HepG2 (cell line): ENCODE data around the gene PARP2. TPM values are rescaled to one million over a fixed set of nuclear protein-coding genes. Genes with fewer than 3 reads are reported as not detected.

Experiments used
- CREB1 ChIP-seq, 2 experiments: fragments of 450-650 bp in 1 of 2; IDR thresholded peaks; 2 replicates each; pipeline ENCODE4 v1.6.1; 2016 to 2017; ENCODE audit warnings: control low read depth in 1 of 2, mild to moderate bottlenecking in 1 of 2, missing compliant biosample characterization in 1 of 2, missing genetic modification characterization in 1 of 2
- ESRRA ChIP-seq: sonication (generic); formaldehyde crosslinking; IDR thresholded peaks from 2 replicates; pipeline ENCODE4 v1.5.1; 2020; ENCODE audit warnings: mild to moderate bottlenecking, low read depth, missing genetic modification reagents
- HCFC1 ChIP-seq: fragments of 150-350 bp; IDR thresholded peaks from 2 replicates; pipeline ENCODE4 v1.6.1; 2014; ENCODE audit warnings: low read depth, low read length
- MED13 ChIP-seq: sonication (generic); formaldehyde crosslinking; IDR thresholded peaks from 2 replicates; pipeline ENCODE4 v1.5.0; 2020; ENCODE audit warnings: missing genetic modification reagents
- NCOA1 ChIP-seq: sonication (generic); formaldehyde crosslinking; IDR thresholded peaks from 2 replicates; pipeline ENCODE4 v1.9.0; 2021; ENCODE audit warnings: missing genetic modification reagents
- ZNF260 ChIP-seq: sonication (generic); formaldehyde crosslinking; IDR thresholded peaks from 2 replicates; pipeline ENCODE4 v1.4.0; 2020; ENCODE audit warnings: missing genetic modification reagents, low read depth, mild to moderate bottlenecking, borderline replicate concordance
- ZNF263 ChIP-seq: sonication (generic); formaldehyde crosslinking; IDR thresholded peaks from 2 replicates; pipeline ENCODE4 v1.4.0; 2020; ENCODE audit warnings: missing genetic modification reagents
- ZNF292 ChIP-seq: sonication (generic); formaldehyde crosslinking; IDR thresholded peaks from 2 replicates; pipeline ENCODE4 v1.8.1; 2022; ENCODE audit warnings: mild to moderate bottlenecking, low read depth, missing genetic modification reagents, borderline replicate concordance
- ZNF326 ChIP-seq: sonication (generic); formaldehyde crosslinking; IDR thresholded peaks from 2 replicates; pipeline ENCODE4 v1.4.0; 2020; ENCODE audit warnings: missing genetic modification reagents, borderline replicate concordance
- ZNF337 ChIP-seq: sonication (generic); formaldehyde crosslinking; IDR thresholded peaks from 2 replicates; pipeline ENCODE4 v1.5.1; 2020; ENCODE audit warnings: missing genetic modification reagents, low read depth, mild to moderate bottlenecking, borderline replicate concordance
- ZNF343 ChIP-seq: sonication (generic); formaldehyde crosslinking; IDR thresholded peaks from 2 replicates; pipeline ENCODE4 v1.4.0; 2020; ENCODE audit warnings: mild to moderate bottlenecking, missing genetic modification reagents
- ZNF367 ChIP-seq: sonication (generic); formaldehyde crosslinking; IDR thresholded peaks from 2 replicates; pipeline ENCODE4 v1.4.0; 2020; ENCODE audit warnings: missing genetic modification reagents, borderline replicate concordance
- ZNF792 ChIP-seq: IDR thresholded peaks from 2 replicates; pipeline ENCODE4 v1.6.1; 2016
- ZSCAN12 ChIP-seq: sonication (generic); formaldehyde crosslinking; IDR thresholded peaks from 2 replicates; pipeline ENCODE4 v1.9.0; 2021; ENCODE audit warnings: mild to moderate bottlenecking, missing genetic modification reagents
- ZSCAN22 ChIP-seq: sonication (generic); formaldehyde crosslinking; IDR thresholded peaks from 2 replicates; pipeline ENCODE4 v1.4.0; 2020; ENCODE audit warnings: mild to moderate bottlenecking, missing genetic modification reagents
- polyA plus RNA-seq, 8 experiments: library from polyadenylated mRNA; depleted of rRNA in 3 of 8; stranded (reverse) in 7 of 8; unstranded in 1 of 8; fragments of >200 nt; fragmentation: Illumina TruSeq in 4 of 8; extraction: Trizol in 4 of 8; gene quantifications; 2 replicates each; pipeline versions ENCODE4 v1.2.1 to v1.2.3, GENCODE V29; 2011 to 2016; ENCODE audit warnings: low read depth in 4 of 8, missing spikeins in 1 of 8, mixed read lengths in 1 of 8; ENCODE audit not compliant: insufficient read depth in 1 of 8
- total RNA-seq, 5 experiments: library from RNA; depleted of rRNA; stranded (reverse); fragments of >200 nt; fragmentation: Illumina TruSeq; extraction: Trizol; gene quantifications; 2 replicates each; pipeline ENCODE4 v1.2.3, GENCODE V29; 2016; ENCODE audit warnings: low read depth in 1 of 5
- TF ChIP-seq, protein P1 (sequence below): sonication (generic); formaldehyde crosslinking; IDR thresholded peaks from 2 replicates; pipeline ENCODE4 v1.5.1; 2020; ENCODE audit warnings: mild to moderate bottlenecking, missing genetic modification reagents, borderline replicate concordance
- TF ChIP-seq, protein P2 (sequence below): sonication (generic); formaldehyde crosslinking; IDR thresholded peaks from 2 replicates; pipeline ENCODE4 v1.4.0; 2020; ENCODE audit warnings: missing genetic modification reagents, low read depth, mild to moderate bottlenecking, borderline replicate concordance
- TF ChIP-seq, protein P3 (sequence below): sonication (generic); formaldehyde crosslinking; IDR thresholded peaks from 2 replicates; pipeline ENCODE4; 2020; ENCODE audit warnings: missing genetic modification reagents, mild to moderate bottlenecking, borderline replicate concordance
- TF ChIP-seq, protein P4 (sequence below): sonication (generic); formaldehyde crosslinking; IDR thresholded peaks from 2 replicates; pipeline ENCODE4 v1.5.0; 2020; ENCODE audit warnings: missing genetic modification reagents

PARP2 gene
- total and polyA plus RNA-seq, 2 of the 13 experiments (the other 11 are each of a cell fraction or from before 2014, with no cell fraction given) = 37.3 to 38.4 TPM

DNA sequence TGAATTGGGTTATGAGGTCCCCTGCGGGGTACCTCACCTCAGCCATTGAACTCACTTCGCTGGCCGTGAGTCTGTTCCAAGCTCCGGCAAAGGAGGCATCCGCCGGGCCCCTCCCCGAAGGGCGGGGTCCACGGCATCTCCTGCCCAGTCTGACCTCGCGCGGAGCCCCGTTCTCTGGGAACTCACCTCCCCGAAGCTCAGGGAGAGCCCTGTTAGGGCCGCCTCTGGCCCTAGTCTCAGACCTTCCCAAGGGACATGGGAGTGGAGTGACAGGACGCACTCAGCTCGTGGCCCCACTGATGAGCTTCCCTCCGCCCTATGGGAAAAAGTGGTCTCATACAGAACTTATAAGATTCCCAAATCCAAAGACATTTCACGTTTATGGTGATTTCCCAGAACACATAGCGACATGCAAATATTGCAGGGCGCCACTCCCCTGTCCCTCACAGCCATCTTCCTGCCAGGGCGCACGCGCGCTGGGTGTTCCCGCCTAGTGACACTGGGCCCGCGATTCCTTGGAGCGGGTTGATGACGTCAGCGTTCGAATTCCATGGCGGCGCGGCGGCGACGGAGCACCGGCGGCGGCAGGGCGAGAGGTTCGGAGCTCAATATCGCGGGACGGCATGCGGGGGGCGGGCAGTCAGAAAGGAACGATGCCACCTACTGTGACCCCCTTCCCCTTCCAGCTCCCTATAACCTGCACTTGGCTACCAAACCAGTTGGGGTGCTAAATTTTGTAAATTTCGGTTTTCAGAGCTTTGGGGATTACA, at the start of gene PARP2 (continued):
- TF ChIP-seq ZNF260 (CRISPR knock-in tag) (no peak), ZSCAN12 (CRISPR knock-in tag) (no peak), ZNF367 (CRISPR knock-in tag) (no peak), HCFC1 (peak; percentile 59), ZNF292 (no peak; the same call in 1 of the 2 replicates), ZNF792 (CRISPR knock-in tag) (peak; percentile 73; the same call in 1 of the 2 replicates), NCOA1 (0 out of 2 replicates have a peak, but pooled peaks have one; percentile 63), ZNF337 (CRISPR knock-in tag) (peak; percentile 85; the same call in 1 of the 2 replicates), ZSCAN22 (no peak), ZNF326 (CRISPR knock-in tag) (no peak), CREB1 (IDR thresholded peaks at IDR 0.05) (peak; percentile 100), CREB1 (CRISPR knock-in tag; IDR thresholded peaks at IDR 0.05) (peak; percentile 99), ZNF343 (CRISPR knock-in tag) (peak; percentile 98), ESRRA (peak; percentile 54; the same call in 1 of the 2 replicates), ZNF263 (no peak), MED13 (CRISPR knock-in tag) (no peak)
- TF ChIP-seq, protein P1, sequence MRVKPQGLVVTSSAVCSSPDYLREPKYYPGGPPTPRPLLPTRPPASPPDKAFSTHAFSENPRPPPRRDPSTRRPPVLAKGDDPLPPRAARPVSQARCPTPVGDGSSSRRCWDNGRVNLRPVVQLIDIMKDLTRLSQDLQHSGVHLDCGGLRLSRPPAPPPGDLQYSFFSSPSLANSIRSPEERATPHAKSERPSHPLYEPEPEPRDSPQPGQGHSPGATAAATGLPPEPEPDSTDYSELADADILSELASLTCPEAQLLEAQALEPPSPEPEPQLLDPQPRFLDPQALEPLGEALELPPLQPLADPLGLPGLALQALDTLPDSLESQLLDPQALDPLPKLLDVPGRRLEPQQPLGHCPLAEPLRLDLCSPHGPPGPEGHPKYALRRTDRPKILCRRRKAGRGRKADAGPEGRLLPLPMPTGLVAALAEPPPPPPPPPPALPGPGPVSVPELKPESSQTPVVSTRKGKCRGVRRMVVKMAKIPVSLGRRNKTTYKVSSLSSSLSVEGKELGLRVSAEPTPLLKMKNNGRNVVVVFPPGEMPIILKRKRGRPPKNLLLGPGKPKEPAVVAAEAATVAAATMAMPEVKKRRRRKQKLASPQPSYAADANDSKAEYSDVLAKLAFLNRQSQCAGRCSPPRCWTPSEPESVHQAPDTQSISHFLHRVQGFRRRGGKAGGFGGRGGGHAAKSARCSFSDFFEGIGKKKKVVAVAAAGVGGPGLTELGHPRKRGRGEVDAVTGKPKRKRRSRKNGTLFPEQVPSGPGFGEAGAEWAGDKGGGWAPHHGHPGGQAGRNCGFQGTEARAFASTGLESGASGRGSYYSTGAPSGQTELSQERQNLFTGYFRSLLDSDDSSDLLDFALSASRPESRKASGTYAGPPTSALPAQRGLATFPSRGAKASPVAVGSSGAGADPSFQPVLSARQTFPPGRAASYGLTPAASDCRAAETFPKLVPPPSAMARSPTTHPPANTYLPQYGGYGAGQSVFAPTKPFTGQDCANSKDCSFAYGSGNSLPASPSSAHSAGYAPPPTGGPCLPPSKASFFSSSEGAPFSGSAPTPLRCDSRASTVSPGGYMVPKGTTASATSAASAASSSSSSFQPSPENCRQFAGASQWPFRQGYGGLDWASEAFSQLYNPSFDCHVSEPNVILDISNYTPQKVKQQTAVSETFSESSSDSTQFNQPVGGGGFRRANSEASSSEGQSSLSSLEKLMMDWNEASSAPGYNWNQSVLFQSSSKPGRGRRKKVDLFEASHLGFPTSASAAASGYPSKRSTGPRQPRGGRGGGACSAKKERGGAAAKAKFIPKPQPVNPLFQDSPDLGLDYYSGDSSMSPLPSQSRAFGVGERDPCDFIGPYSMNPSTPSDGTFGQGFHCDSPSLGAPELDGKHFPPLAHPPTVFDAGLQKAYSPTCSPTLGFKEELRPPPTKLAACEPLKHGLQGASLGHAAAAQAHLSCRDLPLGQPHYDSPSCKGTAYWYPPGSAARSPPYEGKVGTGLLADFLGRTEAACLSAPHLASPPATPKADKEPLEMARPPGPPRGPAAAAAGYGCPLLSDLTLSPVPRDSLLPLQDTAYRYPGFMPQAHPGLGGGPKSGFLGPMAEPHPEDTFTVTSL (CRISPR knock-in tag) = peak; percentile 44; the same call in 1 of the 2 replicates
- TF ChIP-seq, protein P2, sequence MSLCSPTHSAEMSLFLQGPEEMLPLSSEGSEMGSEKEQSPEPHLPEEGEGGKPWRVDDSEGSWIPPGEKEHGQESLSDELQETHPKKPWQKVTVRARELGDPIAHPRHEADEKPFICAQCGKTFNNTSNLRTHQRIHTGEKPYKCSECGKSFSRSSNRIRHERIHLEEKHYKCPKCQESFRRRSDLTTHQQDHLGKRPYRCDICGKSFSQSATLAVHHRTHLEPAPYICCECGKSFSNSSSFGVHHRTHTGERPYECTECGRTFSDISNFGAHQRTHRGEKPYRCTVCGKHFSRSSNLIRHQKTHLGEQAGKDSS (CRISPR knock-in tag) = peak; percentile 53; the same call in 1 of the 2 replicates
- TF ChIP-seq, protein P3, sequence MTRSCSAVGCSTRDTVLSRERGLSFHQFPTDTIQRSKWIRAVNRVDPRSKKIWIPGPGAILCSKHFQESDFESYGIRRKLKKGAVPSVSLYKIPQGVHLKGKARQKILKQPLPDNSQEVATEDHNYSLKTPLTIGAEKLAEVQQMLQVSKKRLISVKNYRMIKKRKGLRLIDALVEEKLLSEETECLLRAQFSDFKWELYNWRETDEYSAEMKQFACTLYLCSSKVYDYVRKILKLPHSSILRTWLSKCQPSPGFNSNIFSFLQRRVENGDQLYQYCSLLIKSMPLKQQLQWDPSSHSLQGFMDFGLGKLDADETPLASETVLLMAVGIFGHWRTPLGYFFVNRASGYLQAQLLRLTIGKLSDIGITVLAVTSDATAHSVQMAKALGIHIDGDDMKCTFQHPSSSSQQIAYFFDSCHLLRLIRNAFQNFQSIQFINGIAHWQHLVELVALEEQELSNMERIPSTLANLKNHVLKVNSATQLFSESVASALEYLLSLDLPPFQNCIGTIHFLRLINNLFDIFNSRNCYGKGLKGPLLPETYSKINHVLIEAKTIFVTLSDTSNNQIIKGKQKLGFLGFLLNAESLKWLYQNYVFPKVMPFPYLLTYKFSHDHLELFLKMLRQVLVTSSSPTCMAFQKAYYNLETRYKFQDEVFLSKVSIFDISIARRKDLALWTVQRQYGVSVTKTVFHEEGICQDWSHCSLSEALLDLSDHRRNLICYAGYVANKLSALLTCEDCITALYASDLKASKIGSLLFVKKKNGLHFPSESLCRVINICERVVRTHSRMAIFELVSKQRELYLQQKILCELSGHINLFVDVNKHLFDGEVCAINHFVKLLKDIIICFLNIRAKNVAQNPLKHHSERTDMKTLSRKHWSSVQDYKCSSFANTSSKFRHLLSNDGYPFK (CRISPR knock-in tag) = peak; percentile 90
- TF ChIP-seq, protein P4, sequence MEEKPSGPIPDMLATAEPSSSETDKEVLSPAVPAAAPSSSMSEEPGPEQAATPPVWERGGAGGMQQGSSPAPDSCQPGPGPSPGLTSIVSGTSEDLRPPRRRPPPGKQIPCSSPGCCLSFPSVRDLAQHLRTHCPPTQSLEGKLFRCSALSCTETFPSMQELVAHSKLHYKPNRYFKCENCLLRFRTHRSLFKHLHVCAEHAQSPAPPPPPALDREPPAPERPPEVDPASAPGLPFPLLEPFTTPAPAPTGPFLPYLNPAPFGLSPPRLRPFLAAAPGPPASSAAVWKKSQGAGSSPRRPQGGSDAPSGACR (CRISPR knock-in tag) = peak; percentile 98
